Measurements from ENCODE around the gene PARD6B. TPM values are rescaled to one million over a fixed set of nuclear protein-coding genes. Genes with fewer than 3 reads are reported as not detected.
A peak's percentile ranks its signal among the peaks of the same experiment; 100 is the strongest.

PARD6B gene
- total and polyA plus RNA-seq, 2 of the 13 experiments (the other 11 are each of a cell fraction or from before 2014, with no cell fraction given): 6.9 to 22.2 TPM

DNA sequence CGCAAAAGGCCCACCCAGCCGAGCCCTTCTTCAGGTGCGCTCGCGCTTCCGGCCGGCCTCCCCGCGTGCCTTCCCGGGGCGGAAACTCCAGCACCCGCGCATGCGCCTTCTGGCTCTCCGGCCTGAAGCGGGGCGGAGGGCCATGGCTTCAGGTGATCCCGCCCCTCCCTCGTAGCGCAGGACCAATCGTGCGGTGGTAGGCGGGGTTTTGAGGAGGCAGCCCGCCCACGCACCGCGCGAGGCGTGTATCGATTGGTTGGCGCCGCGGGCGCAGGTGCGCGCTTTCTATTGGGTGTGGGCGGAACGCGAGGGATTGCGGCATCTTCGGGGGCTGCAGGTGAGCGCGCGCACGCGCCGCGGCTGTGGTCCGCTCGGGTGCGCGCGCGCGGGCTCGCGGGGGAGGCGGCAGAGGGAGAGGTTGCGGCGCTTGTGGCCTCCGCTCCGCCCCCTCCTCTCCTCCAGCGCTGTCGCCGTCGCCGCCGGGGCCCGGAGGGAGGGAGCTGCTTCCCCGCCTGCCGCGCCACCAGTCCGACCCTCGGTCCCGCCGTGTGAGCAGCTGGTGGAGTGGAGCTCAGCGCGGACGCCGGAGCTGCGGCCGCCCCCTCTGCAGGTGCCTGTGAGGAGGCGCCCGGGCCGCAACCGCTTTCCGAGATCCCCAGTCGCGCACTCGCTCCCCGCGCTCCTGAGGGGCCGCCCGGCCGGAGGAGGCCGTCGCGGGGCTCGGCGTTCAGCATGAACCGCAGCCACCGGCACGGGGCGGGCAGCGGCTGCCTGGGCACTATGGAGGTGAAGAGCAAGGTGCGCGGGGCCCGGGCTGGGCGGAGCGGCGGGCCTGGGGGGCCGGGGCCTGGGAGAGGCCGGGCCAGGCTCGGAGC, at the start of gene PARD6B (continued):
- TF ChIP-seq, protein P1, sequence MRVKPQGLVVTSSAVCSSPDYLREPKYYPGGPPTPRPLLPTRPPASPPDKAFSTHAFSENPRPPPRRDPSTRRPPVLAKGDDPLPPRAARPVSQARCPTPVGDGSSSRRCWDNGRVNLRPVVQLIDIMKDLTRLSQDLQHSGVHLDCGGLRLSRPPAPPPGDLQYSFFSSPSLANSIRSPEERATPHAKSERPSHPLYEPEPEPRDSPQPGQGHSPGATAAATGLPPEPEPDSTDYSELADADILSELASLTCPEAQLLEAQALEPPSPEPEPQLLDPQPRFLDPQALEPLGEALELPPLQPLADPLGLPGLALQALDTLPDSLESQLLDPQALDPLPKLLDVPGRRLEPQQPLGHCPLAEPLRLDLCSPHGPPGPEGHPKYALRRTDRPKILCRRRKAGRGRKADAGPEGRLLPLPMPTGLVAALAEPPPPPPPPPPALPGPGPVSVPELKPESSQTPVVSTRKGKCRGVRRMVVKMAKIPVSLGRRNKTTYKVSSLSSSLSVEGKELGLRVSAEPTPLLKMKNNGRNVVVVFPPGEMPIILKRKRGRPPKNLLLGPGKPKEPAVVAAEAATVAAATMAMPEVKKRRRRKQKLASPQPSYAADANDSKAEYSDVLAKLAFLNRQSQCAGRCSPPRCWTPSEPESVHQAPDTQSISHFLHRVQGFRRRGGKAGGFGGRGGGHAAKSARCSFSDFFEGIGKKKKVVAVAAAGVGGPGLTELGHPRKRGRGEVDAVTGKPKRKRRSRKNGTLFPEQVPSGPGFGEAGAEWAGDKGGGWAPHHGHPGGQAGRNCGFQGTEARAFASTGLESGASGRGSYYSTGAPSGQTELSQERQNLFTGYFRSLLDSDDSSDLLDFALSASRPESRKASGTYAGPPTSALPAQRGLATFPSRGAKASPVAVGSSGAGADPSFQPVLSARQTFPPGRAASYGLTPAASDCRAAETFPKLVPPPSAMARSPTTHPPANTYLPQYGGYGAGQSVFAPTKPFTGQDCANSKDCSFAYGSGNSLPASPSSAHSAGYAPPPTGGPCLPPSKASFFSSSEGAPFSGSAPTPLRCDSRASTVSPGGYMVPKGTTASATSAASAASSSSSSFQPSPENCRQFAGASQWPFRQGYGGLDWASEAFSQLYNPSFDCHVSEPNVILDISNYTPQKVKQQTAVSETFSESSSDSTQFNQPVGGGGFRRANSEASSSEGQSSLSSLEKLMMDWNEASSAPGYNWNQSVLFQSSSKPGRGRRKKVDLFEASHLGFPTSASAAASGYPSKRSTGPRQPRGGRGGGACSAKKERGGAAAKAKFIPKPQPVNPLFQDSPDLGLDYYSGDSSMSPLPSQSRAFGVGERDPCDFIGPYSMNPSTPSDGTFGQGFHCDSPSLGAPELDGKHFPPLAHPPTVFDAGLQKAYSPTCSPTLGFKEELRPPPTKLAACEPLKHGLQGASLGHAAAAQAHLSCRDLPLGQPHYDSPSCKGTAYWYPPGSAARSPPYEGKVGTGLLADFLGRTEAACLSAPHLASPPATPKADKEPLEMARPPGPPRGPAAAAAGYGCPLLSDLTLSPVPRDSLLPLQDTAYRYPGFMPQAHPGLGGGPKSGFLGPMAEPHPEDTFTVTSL (CRISPR knock-in tag; IDR thresholded peaks at IDR 0.05; ENCODE audit: borderline replicate concordance): peak; percentile 39; the same call in 1 of the 2 replicates
- TF ChIP-seq TP53 (CRISPR knock-in tag; conservative IDR thresholded peaks at IDR 0.05) (peak; percentile 85; the same call in 1 of the 2 replicates), ZFP82 (CRISPR knock-in tag; IDR thresholded peaks at IDR 0.05; ENCODE audit: borderline replicate concordance) (peak; percentile 92; the same call in 1 of the 2 replicates), NBN (conservative IDR thresholded peaks at IDR 0.05) (no peak), ARNTL (CRISPR knock-in tag; IDR thresholded peaks at IDR 0.05) (peak; percentile 64; the same call in 1 of the 2 replicates), MAF1 (CRISPR knock-in tag; IDR thresholded peaks at IDR 0.05; ENCODE audit: borderline replicate concordance) (peak; percentile 45), RFX5 (IDR thresholded peaks at IDR 0.05; ENCODE audit: low read depth, low read length) (peak; percentile 79), TBL1XR1 (IDR thresholded peaks at IDR 0.05; ENCODE audit: borderline replicate concordance, low read length, partially characterized antibody) (no peak), ZNF75D (CRISPR knock-in tag; IDR thresholded peaks at IDR 0.05; ENCODE audit: borderline replicate concordance) (no peak), ARNT2 (CRISPR knock-in tag; IDR thresholded peaks at IDR 0.05; ENCODE audit: low read depth) (peak; percentile 90), MXI1 (IDR thresholded peaks at IDR 0.05; ENCODE audit: borderline replicate concordance, low read depth, low read length) (peak; percentile 76; the same call in 2 of the 3 replicates), AKAP8 (CRISPR knock-in tag; IDR thresholded peaks at IDR 0.05) (peak; percentile 79; the same call in 1 of the 2 replicates), TCF7L2 (IDR thresholded peaks at IDR 0.05; ENCODE audit: low read depth, low read length) (no peak), MEIS2 (CRISPR knock-in tag; IDR thresholded peaks at IDR 0.05) (peak; percentile 75), ZNF792 (CRISPR knock-in tag; IDR thresholded peaks at IDR 0.05) (no peak; the same call in 1 of the 2 replicates), ZKSCAN1 (IDR thresholded peaks at IDR 0.05; ENCODE audit: low read length) (no peak; the same call in none of the 2 replicates), ZNF337 (CRISPR knock-in tag; IDR thresholded peaks at IDR 0.05; ENCODE audit: borderline replicate concordance, low read depth) (peak; percentile 93; the same call in 1 of the 2 replicates), THAP7 (CRISPR knock-in tag; IDR thresholded peaks at IDR 0.05) (0 out of 2 replicates have a peak, but pooled peaks have one; percentile 76)
- TF ChIP-seq, protein P2, sequence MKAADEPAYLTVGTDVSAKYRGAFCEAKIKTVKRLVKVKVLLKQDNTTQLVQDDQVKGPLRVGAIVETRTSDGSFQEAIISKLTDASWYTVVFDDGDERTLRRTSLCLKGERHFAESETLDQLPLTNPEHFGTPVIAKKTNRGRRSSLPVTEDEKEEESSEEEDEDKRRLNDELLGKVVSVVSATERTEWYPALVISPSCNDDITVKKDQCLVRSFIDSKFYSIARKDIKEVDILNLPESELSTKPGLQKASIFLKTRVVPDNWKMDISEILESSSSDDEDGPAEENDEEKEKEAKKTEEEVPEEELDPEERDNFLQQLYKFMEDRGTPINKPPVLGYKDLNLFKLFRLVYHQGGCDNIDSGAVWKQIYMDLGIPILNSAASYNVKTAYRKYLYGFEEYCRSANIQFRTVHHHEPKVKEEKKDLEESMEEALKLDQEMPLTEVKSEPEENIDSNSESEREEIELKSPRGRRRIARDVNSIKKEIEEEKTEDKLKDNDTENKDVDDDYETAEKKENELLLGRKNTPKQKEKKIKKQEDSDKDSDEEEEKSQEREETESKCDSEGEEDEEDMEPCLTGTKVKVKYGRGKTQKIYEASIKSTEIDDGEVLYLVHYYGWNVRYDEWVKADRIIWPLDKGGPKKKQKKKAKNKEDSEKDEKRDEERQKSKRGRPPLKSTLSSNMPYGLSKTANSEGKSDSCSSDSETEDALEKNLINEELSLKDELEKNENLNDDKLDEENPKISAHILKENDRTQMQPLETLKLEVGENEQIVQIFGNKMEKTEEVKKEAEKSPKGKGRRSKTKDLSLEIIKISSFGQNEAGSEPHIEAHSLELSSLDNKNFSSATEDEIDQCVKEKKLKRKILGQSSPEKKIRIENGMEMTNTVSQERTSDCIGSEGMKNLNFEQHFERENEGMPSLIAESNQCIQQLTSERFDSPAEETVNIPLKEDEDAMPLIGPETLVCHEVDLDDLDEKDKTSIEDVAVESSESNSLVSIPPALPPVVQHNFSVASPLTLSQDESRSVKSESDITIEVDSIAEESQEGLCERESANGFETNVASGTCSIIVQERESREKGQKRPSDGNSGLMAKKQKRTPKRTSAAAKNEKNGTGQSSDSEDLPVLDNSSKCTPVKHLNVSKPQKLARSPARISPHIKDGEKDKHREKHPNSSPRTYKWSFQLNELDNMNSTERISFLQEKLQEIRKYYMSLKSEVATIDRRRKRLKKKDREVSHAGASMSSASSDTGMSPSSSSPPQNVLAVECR (CRISPR knock-in tag; IDR thresholded peaks at IDR 0.05; ENCODE audit: borderline replicate concordance): peak; percentile 85

Measured in HepG2 (cell line).